Choroid plexus epithelial cell (primary cell): ENCODE data around the gene ZNF331.
A peak's percentile ranks its signal among the peaks of the same experiment; 100 is the strongest.

Source experiments
- DNase-seq: peaks from one replicate; pipeline ENCODE4 v3.0.0-alpha.2; 2010; ENCODE audit warnings: low read depth
- H3K4me3 ChIP-seq: 2 replicates; pipeline ENCODE4 v1.5.1; 2011; ENCODE audit warnings: low read depth, mild to moderate bottlenecking, control low read depth, low read length, moderate library complexity
- TF ChIP-seq, protein P1 (sequence below): conservative IDR thresholded peaks from 2 replicates; pipeline ENCODE4 v1.5.1; 2011; ENCODE audit warnings: low read depth, mild to moderate bottlenecking, control low read depth, inconsistent platforms, low read length, moderate library complexity

Gene ZNF331

DNA sequence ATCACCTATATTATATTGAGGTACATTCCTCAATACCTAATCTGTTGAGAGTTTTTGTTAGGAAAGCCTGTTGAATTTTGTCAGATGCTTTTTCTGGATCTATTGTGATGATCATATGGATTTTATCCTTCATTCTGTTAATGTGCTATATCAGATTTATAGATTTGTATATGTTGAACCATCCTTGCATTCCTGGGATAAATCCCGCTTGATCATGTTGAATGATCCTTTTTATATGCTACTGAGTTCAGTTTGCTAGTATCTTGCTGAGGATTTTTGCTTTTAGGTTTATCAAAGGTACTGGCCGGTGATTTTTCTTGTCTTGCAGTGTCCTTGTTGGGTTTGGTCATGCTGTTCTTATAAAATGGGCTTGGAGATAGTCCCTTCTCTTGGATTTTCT, 12.0 kb upstream of the ZNF331 start:
- no peak for DNase-seq
- TF ChIP-seq, protein P1, sequence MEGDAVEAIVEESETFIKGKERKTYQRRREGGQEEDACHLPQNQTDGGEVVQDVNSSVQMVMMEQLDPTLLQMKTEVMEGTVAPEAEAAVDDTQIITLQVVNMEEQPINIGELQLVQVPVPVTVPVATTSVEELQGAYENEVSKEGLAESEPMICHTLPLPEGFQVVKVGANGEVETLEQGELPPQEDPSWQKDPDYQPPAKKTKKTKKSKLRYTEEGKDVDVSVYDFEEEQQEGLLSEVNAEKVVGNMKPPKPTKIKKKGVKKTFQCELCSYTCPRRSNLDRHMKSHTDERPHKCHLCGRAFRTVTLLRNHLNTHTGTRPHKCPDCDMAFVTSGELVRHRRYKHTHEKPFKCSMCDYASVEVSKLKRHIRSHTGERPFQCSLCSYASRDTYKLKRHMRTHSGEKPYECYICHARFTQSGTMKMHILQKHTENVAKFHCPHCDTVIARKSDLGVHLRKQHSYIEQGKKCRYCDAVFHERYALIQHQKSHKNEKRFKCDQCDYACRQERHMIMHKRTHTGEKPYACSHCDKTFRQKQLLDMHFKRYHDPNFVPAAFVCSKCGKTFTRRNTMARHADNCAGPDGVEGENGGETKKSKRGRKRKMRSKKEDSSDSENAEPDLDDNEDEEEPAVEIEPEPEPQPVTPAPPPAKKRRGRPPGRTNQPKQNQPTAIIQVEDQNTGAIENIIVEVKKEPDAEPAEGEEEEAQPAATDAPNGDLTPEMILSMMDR: no peak
- no peak overlapping the region for H3K4me3 ChIP-seq

DNA sequence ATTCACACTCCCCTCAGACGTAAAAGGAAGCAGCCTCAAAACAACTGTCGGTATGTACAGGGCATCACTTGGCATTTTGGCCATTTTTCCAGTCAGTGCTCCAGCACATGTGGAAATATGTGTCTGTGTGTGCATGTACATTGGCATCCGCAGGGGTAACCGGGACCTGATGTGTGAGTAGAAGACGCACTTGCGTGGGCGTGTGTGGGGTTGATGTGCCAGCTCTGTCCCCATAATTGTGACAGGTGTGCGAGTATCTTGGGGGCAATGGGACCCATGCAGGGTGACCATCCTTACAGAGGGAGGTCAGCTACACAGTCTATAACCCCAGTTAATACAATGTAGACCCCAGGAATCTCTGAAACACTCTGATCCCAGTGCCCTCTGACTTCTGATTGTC, 7.3 kb upstream of the ZNF331 start:
- DNase-seq: no peak
- TF ChIP-seq, protein P1: no peak
- H3K4me3 ChIP-seq: no peak overlapping the region

DNA sequence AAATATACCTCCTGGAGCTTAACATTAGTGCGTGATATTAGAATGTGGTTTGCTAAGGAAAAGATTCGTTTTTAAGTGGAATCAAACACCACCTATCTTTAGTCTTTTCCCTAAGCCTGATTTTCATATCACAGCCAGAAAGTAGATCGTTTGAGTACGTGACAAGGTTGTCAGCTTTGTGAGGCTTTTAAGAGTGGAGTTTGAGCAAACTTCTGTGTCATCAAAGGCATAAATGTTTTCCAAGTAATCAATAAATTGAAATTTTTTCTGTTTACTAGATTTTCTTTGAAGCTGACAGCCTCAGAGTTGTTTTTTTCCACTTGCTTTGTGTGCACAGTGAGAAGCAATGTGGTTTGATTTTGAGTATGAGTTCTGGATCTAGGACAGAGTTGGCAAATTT, 6.5 kb upstream of the ZNF331 start:
- TF ChIP-seq, protein P1: no peak
- no peak overlapping the region for H3K4me3 ChIP-seq
- DNase-seq: no peak

DNA sequence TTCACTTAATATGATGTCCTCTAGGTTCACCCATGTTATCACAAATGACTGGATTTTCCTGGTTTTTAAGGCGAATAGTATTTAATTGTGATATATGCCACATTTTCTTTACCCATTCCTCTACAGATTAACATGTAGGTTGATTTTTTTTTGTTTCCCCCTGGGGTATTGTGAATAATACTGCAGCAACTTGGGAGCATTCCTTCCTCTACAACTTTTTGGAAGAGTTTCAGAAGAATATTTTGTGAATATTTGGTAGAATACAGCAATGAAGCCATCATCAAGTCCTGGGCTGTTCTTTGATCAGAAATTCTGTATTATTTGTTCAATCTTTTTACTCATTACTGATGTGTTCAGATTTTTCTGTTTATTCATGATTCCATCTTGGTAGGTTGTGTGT, 5.6 kb upstream of the ZNF331 start:
- no peak for DNase-seq
- no peak overlapping the region for H3K4me3 ChIP-seq
- TF ChIP-seq, protein P1: no peak

DNA sequence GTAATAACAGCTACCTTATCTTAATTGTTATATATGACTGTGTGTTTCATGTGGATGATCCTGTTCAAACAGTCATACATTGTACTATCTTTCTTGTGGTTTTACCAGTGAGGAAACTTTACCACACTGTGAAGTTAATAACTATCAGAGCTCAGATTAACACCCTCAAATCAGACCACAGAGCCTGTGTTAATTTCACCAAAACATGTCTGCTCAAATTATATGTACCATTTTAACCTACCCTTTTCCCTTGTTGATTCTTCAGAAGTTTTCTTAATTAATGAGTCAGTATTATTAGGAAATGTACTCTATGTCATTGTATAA, 1.8 kb upstream of the ZNF331 start:
- no peak overlapping the region for H3K4me3 ChIP-seq
- DNase-seq: no peak
- TF ChIP-seq, protein P1: no peak

DNA sequence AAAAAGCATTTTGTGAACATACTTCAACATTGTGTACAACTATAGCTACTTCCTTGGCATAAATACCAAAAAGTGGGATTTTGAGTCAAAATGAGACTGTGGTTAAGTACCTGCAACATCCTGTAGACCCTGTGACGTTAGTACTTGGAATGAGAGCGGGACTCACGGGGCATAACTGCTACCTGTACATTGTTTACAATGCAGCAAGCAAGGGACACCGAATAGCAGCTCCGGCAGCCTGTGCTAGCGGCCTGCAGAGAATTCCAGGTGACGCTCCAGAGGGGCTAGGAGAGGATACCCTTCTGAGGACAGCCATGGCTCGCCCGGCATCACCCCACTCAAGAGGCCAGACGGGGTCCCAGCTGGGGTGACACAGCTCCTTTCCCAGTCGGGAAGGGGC, 824 bp upstream of the ZNF331 start:
- no peak for DNase-seq
- TF ChIP-seq, protein P1: no peak

DNA sequence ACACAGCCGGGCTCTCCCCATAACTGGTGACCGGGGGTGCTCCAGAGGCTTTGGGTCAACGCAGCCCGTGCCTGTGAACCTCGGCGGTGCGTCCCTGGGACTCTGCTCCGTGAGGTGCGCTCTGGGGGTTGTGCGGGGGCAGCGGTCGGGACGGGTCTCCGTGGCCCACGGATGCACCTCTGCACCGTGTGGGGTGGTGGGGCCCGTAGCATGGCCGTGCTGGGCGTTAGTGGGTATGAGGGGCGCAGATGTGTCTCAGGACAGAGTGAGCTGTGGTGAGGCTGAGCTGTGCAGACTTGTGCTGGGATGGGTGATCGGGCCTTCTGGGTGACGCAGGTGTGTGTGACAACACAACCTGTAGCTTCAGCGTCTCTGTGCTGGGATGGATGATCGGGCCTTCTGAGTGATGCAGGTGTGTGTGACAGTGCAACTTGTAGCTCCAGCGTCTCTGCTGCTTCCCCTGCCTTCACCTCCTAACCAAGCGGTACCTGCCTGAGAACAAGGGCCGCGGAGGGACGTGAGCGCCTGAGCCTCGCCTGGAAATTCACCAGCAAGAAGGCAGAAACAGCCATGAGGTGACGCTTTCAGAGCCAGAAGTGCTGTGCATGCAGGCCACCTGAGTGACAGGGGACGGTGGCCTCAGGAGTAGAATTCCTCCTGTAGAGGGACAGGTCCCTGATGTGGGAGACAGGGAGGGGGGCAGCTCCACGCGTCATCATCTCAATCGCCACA, 599 bp downstream of the ZNF331 start:
- no peak for DNase-seq
- TF ChIP-seq, protein P1: no peak

More for the DNA sequence above, 824 bp upstream of the ZNF331 start:
- peak overlapping the region; percentile 87 for H3K4me3 ChIP-seq

More for the DNA sequence above, 599 bp downstream of the ZNF331 start:
- H3K4me3 ChIP-seq: peak overlapping the region; percentile 87
